H1 (cell line): Measurements from ENCODE around the gene KLF18. TPM values are rescaled to one million over a fixed set of nuclear protein-coding genes. Genes with fewer than 3 reads are reported as not detected.

Experiments used
- CTCF ChIA-PET: fragments of 300-600 bp; sonication (Branson Sonifier 250); formaldehyde crosslinking; loops from one replicate; lab custom pipeline; 2021; ENCODE audit not compliant: partially characterized antibody; lab: Charles Lee
- POLR2A ChIA-PET: fragments of 300-600 bp; sonication (Branson Sonifier 250); formaldehyde crosslinking; loops from one replicate; lab custom pipeline; 2021; ENCODE audit warnings: inconsistent platforms; ENCODE audit not compliant: partially characterized antibody; lab: Charles Lee
- DNase-seq, 2 experiments: peaks; one replicate each; pipeline versions ENCODE4 v3.0.0 to v3.0.0-alpha.2; 2010 to 2022; ENCODE audit warnings: low spot score in 2 of 2, low read depth in 1 of 2, mixed read lengths in 1 of 2
- FAIRE-seq: peaks from 2 replicates; lab custom pipeline; 2011; peaks lifted over from hg19 to GRCh38; lab: Jason Lieb, UNC
- H2AFZ ChIP-seq: 2 replicates; pipeline ENCODE4 v1.8.1; 2012; ENCODE audit warnings: low read length, inconsistent platforms
- H2AK5ac ChIP-seq: 2 replicates; pipeline ENCODE4 v1.6.1; 2013; ENCODE audit warnings: low read depth, low read length
- H2BK120ac ChIP-seq: replicated peaks from 2 replicates; pipeline ENCODE3; 2013; ENCODE audit warnings: low read depth, low read length, inconsistent platforms
- H2BK12ac ChIP-seq: 2 replicates; pipeline ENCODE4 v1.6.1; 2013; ENCODE audit warnings: low read depth, low read length
- H2BK15ac ChIP-seq: 2 replicates; pipeline ENCODE4 v1.6.1; 2013; ENCODE audit warnings: low read length
- H2BK20ac ChIP-seq: 2 replicates; pipeline ENCODE4 v1.6.1; 2013; ENCODE audit warnings: low read length
- H2BK5ac ChIP-seq: 2 replicates; pipeline ENCODE4 v1.6.1; 2013; ENCODE audit warnings: low read depth, low read length
- H3K14ac ChIP-seq: 2 replicates; pipeline ENCODE4 v1.6.1; 2013; ENCODE audit warnings: inconsistent platforms; ENCODE audit not compliant: insufficient read length
- H3K18ac ChIP-seq: 2 replicates; pipeline ENCODE4 v1.6.1; 2013; ENCODE audit warnings: low read length; ENCODE audit errors: extremely low read depth
- H3K23ac ChIP-seq: 2 replicates; pipeline ENCODE4 v1.6.1; 2013; ENCODE audit warnings: inconsistent platforms; ENCODE audit not compliant: insufficient read length
- H3K23me2 ChIP-seq: 2 replicates; pipeline ENCODE4 v1.6.1; 2013; ENCODE audit warnings: low read depth, low read length
- H3K27ac ChIP-seq: 2 replicates; pipeline ENCODE4 v1.6.1; 2011; ENCODE audit warnings: low read depth, low read length, inconsistent platforms
- H3K27me3 ChIP-seq, 4 experiments: replicated peaks in 1 of 4; 1 replicate in 1 of 4; 2 replicates in 3 of 4; pipeline versions ENCODE4 v1.6.1 to v1.8.1; 2011 to 2013; ENCODE audit warnings: low read length in 3 of 4, mild to moderate bottlenecking in 3 of 4, inconsistent platforms in 2 of 4, mixed read lengths in 2 of 4, moderate library complexity in 1 of 4; ENCODE audit not compliant: control insufficient read depth in 3 of 4, insufficient read depth in 3 of 4; ENCODE audit errors: extremely low read depth in 1 of 4
- H3K36me3 ChIP-seq, 4 experiments: 2 replicates each; pipeline versions ENCODE4 v1.6.1 to v1.8.1; 2011 to 2013; ENCODE audit warnings: mild to moderate bottlenecking in 4 of 4, low read length in 3 of 4, moderate library complexity in 2 of 4, control low read depth in 1 of 4, inconsistent platforms in 1 of 4; ENCODE audit not compliant: insufficient read depth in 4 of 4, control insufficient read depth in 2 of 4
- H3K4ac ChIP-seq: replicated peaks from 2 replicates; pipeline ENCODE3; 2013; ENCODE audit warnings: low read length, low read depth, mixed read lengths, inconsistent platforms; ENCODE audit not compliant: insufficient read length
- H3K4me1 ChIP-seq, 4 experiments: replicated peaks in 1 of 4; 1 replicate in 1 of 4; 2 replicates in 3 of 4; pipeline versions ENCODE4 v1.6.1 to v1.8.1; 2011 to 2013; ENCODE audit warnings: low read length in 3 of 4, inconsistent platforms in 2 of 4, mixed read lengths in 1 of 4; ENCODE audit not compliant: insufficient read depth in 4 of 4, control insufficient read depth in 3 of 4
- H3K4me2 ChIP-seq, 2 experiments: 2 replicates each; pipeline versions ENCODE4 v1.6.1 to v1.8.1; 2011 to 2013; ENCODE audit warnings: low read depth in 2 of 2, low read length in 2 of 2, control low read depth in 1 of 2, inconsistent platforms in 1 of 2, mild to moderate bottlenecking in 1 of 2; ENCODE audit not compliant: insufficient read depth in 1 of 2
- H3K4me3 ChIP-seq, 4 experiments: fragments of 200-600, 300-600 bp in 1 of 4; sonication (generic), shearing (Covaris generic), sonication (Bioruptor Twin) in 1 of 4; 2 replicates each; pipeline versions ENCODE4 v1.5.1 to v1.8.1; 2011 to 2016; ENCODE audit warnings: low read length in 4 of 4, low read depth in 3 of 4, control low read depth in 2 of 4, inconsistent platforms in 2 of 4, mild to moderate bottlenecking in 2 of 4, mixed read lengths in 1 of 4, moderate library complexity in 1 of 4; ENCODE audit not compliant: insufficient read depth in 2 of 4; ENCODE audit errors: extremely low read depth in 1 of 4
- H3K56ac ChIP-seq: replicated peaks from 2 replicates; pipeline ENCODE3; 2013; ENCODE audit warnings: low read depth, mild to moderate bottlenecking, mixed read lengths, low read length, inconsistent platforms; ENCODE audit not compliant: insufficient read length
- H3K79me1 ChIP-seq: 2 replicates; pipeline ENCODE4 v1.6.1; 2013; ENCODE audit warnings: low read depth, low read length, control low read depth
- H3K79me2 ChIP-seq, 2 experiments: 2 replicates each; pipeline versions ENCODE4 v1.6.1 to v1.8.1; 2012 to 2013; ENCODE audit warnings: low read length in 2 of 2, mild to moderate bottlenecking in 2 of 2, inconsistent platforms in 1 of 2; ENCODE audit not compliant: insufficient read depth in 2 of 2, control insufficient read depth in 1 of 2
- H3K9ac ChIP-seq, 4 experiments: replicated peaks in 1 of 4; 1 replicate in 1 of 4; 2 replicates in 3 of 4; pipeline versions ENCODE4 v1.6.1 to v1.8.1; 2011 to 2013; ENCODE audit warnings: low read depth in 3 of 4, low read length in 3 of 4, control low read depth in 2 of 4, mild to moderate bottlenecking in 2 of 4, moderate library complexity in 2 of 4, inconsistent platforms in 1 of 4; ENCODE audit errors: extremely low read depth in 1 of 4
- H3K9me3 ChIP-seq, 2 experiments: 2 replicates each; pipeline versions ENCODE4 v1.6.1 to v1.8.1; 2012 to 2013; ENCODE audit warnings: mild to moderate bottlenecking in 2 of 2, moderate library complexity in 2 of 2, control low read depth in 1 of 2, inconsistent platforms in 1 of 2, low read depth in 1 of 2, low read length in 1 of 2, mixed read lengths in 1 of 2; ENCODE audit not compliant: insufficient read depth in 2 of 2
- H4K20me1 ChIP-seq, 2 experiments: replicated peaks in 1 of 2; 2 replicates each; pipeline versions ENCODE3 to v1.8.1; 2011 to 2013; ENCODE audit warnings: inconsistent platforms in 2 of 2, low read length in 2 of 2, mild to moderate bottlenecking in 1 of 2; ENCODE audit not compliant: insufficient read depth in 2 of 2, control insufficient read depth in 1 of 2
- H4K5ac ChIP-seq: 2 replicates; pipeline ENCODE4 v1.6.1; 2013; ENCODE audit warnings: low read length, low read depth, mixed read lengths, inconsistent platforms; ENCODE audit not compliant: insufficient read length
- H4K8ac ChIP-seq: 2 replicates; pipeline ENCODE4 v1.8.0; 2013; ENCODE audit warnings: mild to moderate bottlenecking, moderate library complexity, low read length, inconsistent platforms; ENCODE audit not compliant: insufficient read depth; ENCODE audit errors: extremely low read depth
- H4K91ac ChIP-seq: replicated peaks from 2 replicates; pipeline ENCODE3; 2013; ENCODE audit warnings: low read length, mixed read lengths, inconsistent platforms; ENCODE audit not compliant: insufficient read length
- RFX5 ChIP-seq: IDR thresholded peaks from 2 replicates; pipeline ENCODE4 v1.6.1; 2011; ENCODE audit warnings: low read depth, low read length, improper control_type of control experiment, borderline replicate concordance
- SIRT6 ChIP-seq: IDR thresholded peaks from one replicate; pipeline ENCODE4 v1.7.1; 2012; ENCODE audit warnings: low read length, inconsistent platforms
- WGBS, 2 experiments: shearing (Covaris generic) in 1 of 2; methylation state at CpG; one replicate each; pipeline versions ENCODE4 v1.1.6 to v1.1.7; 2013 to 2015; ENCODE audit warnings: low lambda C conversion rate in 2 of 2, mixed read lengths in 2 of 2, inconsistent platforms in 1 of 2, low coverage in 1 of 2, missing lambda C conversion rate in 1 of 2; ENCODE audit not compliant: insufficient replicate concordance in 2 of 2, insufficient coverage in 1 of 2, insufficient read length in 1 of 2; ENCODE audit errors: extremely low coverage in 1 of 2, missing lambda C conversion rate in 1 of 2; 5-methylcytosine and 5-hydroxymethylcytosine counted together
- polyA plus RNA-seq, 7 experiments: library from polyadenylated mRNA; depleted of rRNA in 3 of 7; stranded (reverse) in 5 of 7; unstranded in 2 of 7; fragments of >200 nt in 5 of 7; fragments of 200-250 nt in 2 of 7; gene quantifications; 1 replicate in 5 of 7; 2 replicates in 1 of 7; 4 replicates in 1 of 7; pipeline versions ENCODE4 v1.2.1 to v1.2.3, GENCODE V29; 2011 to 2013; ENCODE audit warnings: missing spikeins in 2 of 7, mixed read lengths in 2 of 7
- total RNA-seq: library from RNA; stranded (reverse); fragmentation: NEBNext Ultra II Directional; extraction: Animal tissue kit (Norgen Biotek cat#: 25700); gene quantifications from 2 replicates; pipeline ENCODE4 v1.2.1, GENCODE V29; 2021
- TF ChIP-seq, protein P1 (sequence below): IDR thresholded peaks from 2 replicates; pipeline ENCODE4 v1.6.1; 2012; ENCODE audit warnings: inconsistent platforms

Gene KLF18
- total and polyA plus RNA-seq, 2 of the 8 experiments (the other 6 are each of a cell fraction or from before 2014, with no cell fraction given) = 0.09 to 0.15 TPM

DNA sequence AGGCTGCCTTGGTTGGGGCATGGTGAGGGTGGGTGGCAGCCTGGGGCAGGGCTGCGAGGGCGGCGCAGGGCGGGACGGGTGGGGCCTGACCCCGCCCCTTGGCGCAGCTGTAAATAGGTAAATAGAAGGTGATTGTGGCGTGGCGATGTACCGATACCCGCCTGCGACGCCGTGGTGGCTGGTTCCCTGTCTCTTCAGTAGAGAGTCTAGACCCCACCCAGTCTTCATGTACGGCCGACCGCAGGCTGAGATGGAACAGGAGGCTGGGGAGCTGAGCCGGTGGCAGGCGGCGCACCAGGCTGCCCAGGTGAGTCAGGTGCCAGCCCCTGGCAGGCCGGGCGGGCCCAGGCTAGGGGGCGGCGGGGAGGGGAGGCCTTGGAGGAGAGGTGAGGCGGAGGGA, 22.7 kb downstream of the KLF18 start, which contains the start of gene KLF17:
TSS of gene KLF17 (plus strand) at position 140 of the 400 bp plus-strand sequence. CDS start at position 227, 87 bp downstream.
- H2AFZ ChIP-seq = no peak within 1 kb of the TSS
- no peak within 1 kb of the TSS for H2BK5ac ChIP-seq
- no peak for DNase-seq
- POLR2A ChIA-PET = no interaction called here
- H3K27ac ChIP-seq = no peak within 1 kb of the TSS
- H3K9me3 ChIP-seq = no peaks in the 10 kb centered on the region
- WGBS, 2 experiments = 84% methylated on average over 7 of the region's 25 CpGs; no CpG with 5 or more reads in 1 of the 2 experiments
- H3K36me3 ChIP-seq = no peaks in the 10 kb centered on the region
- no peak within 1 kb of the TSS for H2BK120ac ChIP-seq
- no peak within 1 kb of the TSS for H2BK12ac ChIP-seq
- H3K4me3 ChIP-seq = no peak within 1 kb of the TSS
- no peak within 1 kb of the TSS for H3K56ac ChIP-seq
- no peaks in the 10 kb centered on the region for H3K79me1 ChIP-seq
- no peak within 1 kb of the TSS for H3K23ac ChIP-seq
- no peaks in the 10 kb centered on the region for H4K20me1 ChIP-seq
- H2BK15ac ChIP-seq = no peak within 1 kb of the TSS
- no peak within 1 kb of the TSS for H2BK20ac ChIP-seq
- no peak within 1 kb of the TSS for H4K91ac ChIP-seq
- TF ChIP-seq, protein P1, sequence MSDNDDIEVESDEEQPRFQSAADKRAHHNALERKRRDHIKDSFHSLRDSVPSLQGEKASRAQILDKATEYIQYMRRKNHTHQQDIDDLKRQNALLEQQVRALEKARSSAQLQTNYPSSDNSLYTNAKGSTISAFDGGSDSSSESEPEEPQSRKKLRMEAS = no peak
- TF ChIP-seq RFX5 = no peak
- TF ChIP-seq SIRT6 = no peak
- no peaks in the 10 kb centered on the region for H3K79me2 ChIP-seq
- CTCF ChIA-PET = interaction anchor here (1.1 to 1.6 kb wide), 2 partner anchors 15 to 99 kb away, joined by 3 to 6 read pairs; no protein-coding TSS in a partner anchor
- no peak for FAIRE-seq
- H3K4ac ChIP-seq = peak within 1 kb of the TSS; percentile 65
- H3K4me1 ChIP-seq = peaks cover 0 to 3% (median 0%) of the 10 kb centered on the region in 4 experiments; a peak in 2 of 7 replicates
- H3K23me2 ChIP-seq = no peaks in the 10 kb centered on the region
- H4K8ac ChIP-seq = peak within 1 kb of the TSS; percentile 14; the same call in 1 of the 2 replicates
- H3K4me2 ChIP-seq = peak within 1 kb of the TSS in 1 of 2 experiments; percentile 17; a peak in 1 of 4 replicates
- H4K5ac ChIP-seq = no peak within 1 kb of the TSS
- H3K14ac ChIP-seq = no peak within 1 kb of the TSS
- H3K9ac ChIP-seq = no peak within 1 kb of the TSS
- H3K27me3 ChIP-seq = no peaks in the 10 kb centered on the region
- H3K18ac ChIP-seq = no peak within 1 kb of the TSS
- H2AK5ac ChIP-seq = no peak within 1 kb of the TSS
